Endothelial cell of umbilical vein (primary cell): ENCODE measurements around the gene GSN. TPM values are rescaled to one million over a fixed set of nuclear protein-coding genes. Genes with fewer than 3 reads are reported as not detected.

Experiments used
- BruUV-seq: library from RNA; stranded (reverse); fragments of 400-500 nt; replicated peaks from 2 replicates; lab custom pipeline; 2021; lab: Mats Ljungman, UMichigan
- CTCF ChIA-PET: fragments of 300-600, 350-600 bp; sonication (Branson Sonifier 250); formaldehyde crosslinking; loops from one replicate; lab custom pipeline; 2021; ENCODE audit warnings: antibody characterized with exemption, inconsistent platforms; lab: Charles Lee
- POLR2A ChIA-PET: fragments of 300-600, 350-600 bp; sonication (Branson Sonifier 250); formaldehyde crosslinking; loops from one replicate; lab custom pipeline; 2021; ENCODE audit warnings: antibody characterized with exemption, inconsistent platforms; lab: Charles Lee
- DNase-seq: peaks from one replicate; pipeline ENCODE4 v3.0.0-alpha.2; 2011; ENCODE audit warnings: low read depth, low spot score
- FAIRE-seq: peaks from 2 replicates; lab custom pipeline; 2011; peaks lifted over from hg19 to GRCh38; lab: Jason Lieb, UNC
- H2AFZ ChIP-seq: 2 replicates; pipeline ENCODE4 v1.6.0; 2012; ENCODE audit warnings: low read depth, low read length, control low read depth, inconsistent platforms
- H3K27ac ChIP-seq: 2 replicates; pipeline ENCODE4 v1.5.1; 2011; ENCODE audit warnings: low read depth, mild to moderate bottlenecking, control low read depth, low read length, moderate library complexity; ENCODE audit not compliant: insufficient read depth
- H3K27me3 ChIP-seq, 2 experiments: 2 replicates each; pipeline versions ENCODE4 v1.6.0 to v1.6.1; 2011; ENCODE audit warnings: low read length in 2 of 2, mixed read lengths in 1 of 2; ENCODE audit not compliant: control insufficient read depth in 2 of 2, insufficient read depth in 2 of 2
- H3K36me3 ChIP-seq, 2 experiments: 2 replicates in 1 of 2; 3 replicates in 1 of 2; pipeline ENCODE4 v1.5.1; 2011; ENCODE audit warnings: low read length in 2 of 2, mild to moderate bottlenecking in 1 of 2, moderate library complexity in 1 of 2; ENCODE audit not compliant: control insufficient read depth in 2 of 2, insufficient read depth in 2 of 2; ENCODE audit errors: extremely low read depth in 1 of 2
- H3K4me1 ChIP-seq: 3 replicates; pipeline ENCODE4 v1.5.1; 2011; ENCODE audit warnings: mild to moderate bottlenecking, low read length; ENCODE audit not compliant: control insufficient read depth, insufficient read depth; ENCODE audit errors: extremely low read depth
- H3K4me2 ChIP-seq: 2 replicates; pipeline ENCODE4 v1.6.1; 2011; ENCODE audit warnings: low read length, control low read depth, mixed read lengths; ENCODE audit not compliant: insufficient read depth
- H3K4me3 ChIP-seq, 3 experiments: fragments of 200-600 bp in 1 of 3; sonication (generic), shearing (Covaris generic) in 1 of 3; replicated peaks in 1 of 3; 2 replicates each; pipeline ENCODE4 v1.5.1; 2011 to 2016; ENCODE audit warnings: control low read depth in 3 of 3, low read length in 3 of 3, mild to moderate bottlenecking in 2 of 3, inconsistent platforms in 1 of 3, low read depth in 1 of 3, moderate library complexity in 1 of 3; ENCODE audit not compliant: insufficient read depth in 1 of 3
- H3K79me2 ChIP-seq: 2 replicates; pipeline ENCODE4 v1.6.0; 2012; ENCODE audit warnings: low read length, inconsistent platforms; ENCODE audit not compliant: control insufficient read depth, insufficient read depth
- H3K9ac ChIP-seq: replicated peaks from 2 replicates; pipeline ENCODE3; 2011; ENCODE audit warnings: low read length, control low read depth; ENCODE audit not compliant: insufficient read depth; ENCODE audit errors: extremely low read depth
- H3K9me1 ChIP-seq: replicated peaks from 3 replicates; pipeline ENCODE4 v1.6.0; 2011; ENCODE audit warnings: mild to moderate bottlenecking, low read length; ENCODE audit not compliant: control insufficient read depth, insufficient read depth; ENCODE audit errors: extremely low read depth
- H3K9me3 ChIP-seq: replicated peaks from 2 replicates; pipeline ENCODE4 v1.5.1; 2012; ENCODE audit warnings: low read length, inconsistent platforms; ENCODE audit not compliant: control insufficient read depth, insufficient read depth
- H4K20me1 ChIP-seq: replicated peaks from 2 replicates; pipeline ENCODE3; 2011; ENCODE audit warnings: mild to moderate bottlenecking, low read length; ENCODE audit not compliant: control insufficient read depth, insufficient read depth; ENCODE audit errors: extremely low read depth
- EZH2 ChIP-seq: IDR thresholded peaks from 2 replicates; pipeline ENCODE4 v1.6.1; 2012; ENCODE audit warnings: borderline replicate concordance, low read depth, mild to moderate bottlenecking, moderate library complexity, low read length, inconsistent platforms; ENCODE audit not compliant: severe bottlenecking
- FOS ChIP-seq: IDR thresholded peaks from 2 replicates; pipeline ENCODE4 v1.6.1; 2011; ENCODE audit warnings: mild to moderate bottlenecking, low read length, moderate library complexity, borderline replicate concordance; ENCODE audit not compliant: insufficient read depth
- GATA2 ChIP-seq: IDR thresholded peaks from 2 replicates; pipeline ENCODE4 v1.7.0; 2011; ENCODE audit warnings: low read depth, mild to moderate bottlenecking, moderate library complexity, mixed read lengths, low read length; ENCODE audit not compliant: insufficient read length, insufficient read depth
- JUN ChIP-seq: IDR thresholded peaks from 2 replicates; pipeline ENCODE4 v1.6.1; 2011; ENCODE audit warnings: borderline replicate concordance, low read depth; ENCODE audit not compliant: insufficient read length, insufficient read depth
- MYC ChIP-seq: IDR thresholded peaks from one replicate; pipeline ENCODE4 v1.6.1; 2011; ENCODE audit warnings: mild to moderate bottlenecking, low read depth, low read length
- POLR2A ChIP-seq: IDR thresholded peaks from 2 replicates; pipeline ENCODE4 v1.6.1; 2012; ENCODE audit warnings: low read depth, mild to moderate bottlenecking, control low read depth, low read length
- POLR2AphosphoS5 ChIP-seq: IDR thresholded peaks from 2 replicates; pipeline ENCODE4 v1.6.1; 2012; ENCODE audit warnings: low read depth, mild to moderate bottlenecking, control low read depth, low read length, moderate library complexity; ENCODE audit not compliant: insufficient read depth
- dilution Hi-C: fragments of 300-500 bp; cut with MboI; formaldehyde crosslinking; loops from one replicate; pipeline ENCODE4 v1.15.0; 2019; ENCODE audit warnings: low sequenced_read_pairs; ENCODE audit not compliant: extremely low pct_ligation_motif_present
- intact Hi-C: fragments of 100-400 bp; cut with micrococcal nuclease; formaldehyde crosslinking; loops from one replicate; pipeline ENCODE4 v1.10.0; 2022
- polyA plus RNA-seq, 4 experiments: library from polyadenylated mRNA; depleted of rRNA in 3 of 4; stranded (reverse) in 3 of 4; unstranded in 1 of 4; fragments of >200 nt; gene quantifications; 2 replicates each; pipeline versions ENCODE4 v1.2.1 to v1.2.3, GENCODE V29; 2011 to 2012; ENCODE audit warnings: missing spikeins in 1 of 4
- total RNA-seq: library from RNA; stranded (reverse); gene quantifications from 2 replicates; pipeline ENCODE4 v1.2.3, GENCODE V29; 2021
- TF ChIP-seq, protein P1 (sequence below): IDR thresholded peaks from 2 replicates; pipeline ENCODE4 v1.6.1; 2011; ENCODE audit not compliant: insufficient read depth, insufficient read length
- TF ChIP-seq, protein P2 (sequence below), 2 donors: IDR thresholded peaks; 1 replicate in 1 of 2; 2 replicates in 1 of 2; pipeline ENCODE4 v1.5.1; 2011; ENCODE audit warnings: low read length in 2 of 2, mild to moderate bottlenecking in 2 of 2, moderate library complexity in 2 of 2, control low read depth in 1 of 2, inconsistent platforms in 1 of 2, low read depth in 1 of 2; ENCODE audit not compliant: insufficient read depth in 1 of 2; ENCODE audit errors: extremely low read depth in 1 of 2

GSN gene
- total and polyA plus RNA-seq, 2 donors (not counting 3 experiments of a cell fraction or from before 2014, with no cell fraction given): 130 to 232 TPM

DNA sequence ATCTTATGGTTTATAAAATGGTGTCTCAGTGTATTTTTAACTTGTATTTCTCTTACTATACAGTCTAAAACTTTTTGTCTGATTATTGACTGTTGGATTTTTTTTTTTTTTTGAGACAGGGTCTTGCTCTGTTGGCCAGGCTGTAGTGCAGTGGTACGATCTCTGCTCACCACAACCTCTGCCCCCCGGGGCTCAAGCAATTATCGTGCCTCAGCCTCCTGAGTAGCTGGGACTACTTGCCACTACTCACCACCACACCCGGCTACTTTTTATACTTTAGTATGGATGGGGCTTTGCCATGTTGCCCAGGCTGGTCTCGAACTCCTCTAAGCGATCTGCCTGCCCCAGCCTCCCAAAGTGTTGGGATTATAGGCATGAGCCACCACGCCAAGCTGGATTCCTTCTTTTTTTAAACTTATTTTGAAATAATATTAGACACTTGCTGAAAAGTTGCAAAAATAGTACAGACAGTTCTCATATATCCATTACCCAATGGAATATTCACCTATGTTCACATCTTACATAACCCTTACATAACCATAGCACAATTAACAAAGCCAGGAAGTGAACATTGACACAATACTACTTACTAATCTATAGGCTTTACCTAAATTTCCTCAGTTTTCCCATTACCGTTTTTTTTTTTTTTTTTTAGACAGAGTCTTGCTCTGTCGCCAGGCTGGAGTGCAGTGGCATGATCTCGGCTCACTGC is 54.9 kb downstream of the GSN start:
- BruUV-seq: TSS peak; percentile 63
- no peaks in the 10 kb centered on the region for H3K79me2 ChIP-seq
- dilution Hi-C loops: no loop called here

More for the DNA sequence above, 54.9 kb downstream of the GSN start:
- Histone ChIP-seq H3K4me2 (peak overlapping the region; percentile 18), H3K27ac (peak overlapping the region; percentile 95), H3K4me3 (no peak overlapping the region), H2AFZ (no peak overlapping the region), H3K9ac (peak overlapping the region; percentile 50), H3K27me3 (no peaks in the 10 kb centered on the region), H3K9me1 (no peaks in the 10 kb centered on the region), H4K20me1 (no peaks in the 10 kb centered on the region), H3K36me3 (peaks cover 4 to 15% of the 10 kb centered on the region in 2 experiments), H3K4me1 (peaks cover 28% of the 10 kb centered on the region), H3K9me3 (no peaks in the 10 kb centered on the region)
- TF ChIP-seq, protein P1, sequence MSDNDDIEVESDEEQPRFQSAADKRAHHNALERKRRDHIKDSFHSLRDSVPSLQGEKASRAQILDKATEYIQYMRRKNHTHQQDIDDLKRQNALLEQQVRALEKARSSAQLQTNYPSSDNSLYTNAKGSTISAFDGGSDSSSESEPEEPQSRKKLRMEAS: no peak
- no peak for TF ChIP-seq FOS
- TF ChIP-seq, protein P2, sequence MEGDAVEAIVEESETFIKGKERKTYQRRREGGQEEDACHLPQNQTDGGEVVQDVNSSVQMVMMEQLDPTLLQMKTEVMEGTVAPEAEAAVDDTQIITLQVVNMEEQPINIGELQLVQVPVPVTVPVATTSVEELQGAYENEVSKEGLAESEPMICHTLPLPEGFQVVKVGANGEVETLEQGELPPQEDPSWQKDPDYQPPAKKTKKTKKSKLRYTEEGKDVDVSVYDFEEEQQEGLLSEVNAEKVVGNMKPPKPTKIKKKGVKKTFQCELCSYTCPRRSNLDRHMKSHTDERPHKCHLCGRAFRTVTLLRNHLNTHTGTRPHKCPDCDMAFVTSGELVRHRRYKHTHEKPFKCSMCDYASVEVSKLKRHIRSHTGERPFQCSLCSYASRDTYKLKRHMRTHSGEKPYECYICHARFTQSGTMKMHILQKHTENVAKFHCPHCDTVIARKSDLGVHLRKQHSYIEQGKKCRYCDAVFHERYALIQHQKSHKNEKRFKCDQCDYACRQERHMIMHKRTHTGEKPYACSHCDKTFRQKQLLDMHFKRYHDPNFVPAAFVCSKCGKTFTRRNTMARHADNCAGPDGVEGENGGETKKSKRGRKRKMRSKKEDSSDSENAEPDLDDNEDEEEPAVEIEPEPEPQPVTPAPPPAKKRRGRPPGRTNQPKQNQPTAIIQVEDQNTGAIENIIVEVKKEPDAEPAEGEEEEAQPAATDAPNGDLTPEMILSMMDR (IDR thresholded peaks at IDR 0.05; ENCODE audit: extremely low read depth in 1 of 2, insufficient read depth in 1 of 2, low read depth in 1 of 2, low read length in 2 of 2): no peak
- TF ChIP-seq JUN: no peak
- TF ChIP-seq POLR2A: no peak
- TF ChIP-seq POLR2AphosphoS5: no peak
- no peak for TF ChIP-seq MYC
- no peak for TF ChIP-seq EZH2
- no peak for TF ChIP-seq GATA2
- CTCF ChIA-PET: interaction anchor here (1.1 to 5.8 kb wide), 4 partner anchors 45 to 79 kb away, joined by 3 to 211 read pairs (median 7); no protein-coding TSS in a partner anchor
- FAIRE-seq (peak; percentile 73), DNase-seq (no peak)
- intact Hi-C loops: loop anchor here (1.0 kb wide), 1 partner anchor 36 kb away; no protein-coding TSS in a partner anchor
- POLR2A ChIA-PET: no interaction called here
